Gastrocnemius medialis (tissue), 4 donors: ENCODE data around the gene AGFG2. TPM values are rescaled to one million over a fixed set of nuclear protein-coding genes. Genes with fewer than 3 reads are reported as not detected.
A peak's percentile ranks its signal among the peaks of the same experiment; 100 is the strongest.

ENCODE experiments used
- ATAC-seq, 2 donors: fragments of 150-250 bp; one replicate each; pipeline ENCODE4 v1.9.1; 2016
- DNase-seq, 2 donors: peaks; one replicate each; pipeline ENCODE4 v3.0.0-alpha.2; 2019
- H3K27ac ChIP-seq, 4 donors: fragments of 200-600 bp; sonication (generic); 1 replicate in 1 of 4; 2 replicates in 3 of 4; pipeline ENCODE4 v1.5.1; 2016 to 2018; ENCODE audit warnings: mild to moderate bottlenecking in 2 of 4, moderate library complexity in 1 of 4
- H3K27me3 ChIP-seq, 3 donors: fragments of 200-600 bp; sonication (generic) in 2 of 3; 1 replicate in 1 of 3; 2 replicates in 2 of 3; pipeline versions ENCODE4 v1.5.1 to v1.6.0; 2016 to 2019; ENCODE audit warnings: mild to moderate bottlenecking in 1 of 3, moderate library complexity in 1 of 3
- H3K36me3 ChIP-seq, 2 donors: fragments of 200-600 bp; sonication (generic) in 1 of 2; one replicate each; pipeline ENCODE4 v1.5.1; 2017 to 2018
- H3K4me1 ChIP-seq, 2 donors: fragments of 200-600 bp; sonication (generic) in 1 of 2; one replicate each; pipeline ENCODE4 v1.5.1; 2016 to 2017; ENCODE audit warnings: mild to moderate bottlenecking in 2 of 2
- H3K4me3 ChIP-seq, 4 donors: fragments of 200-600 bp; sonication (generic) in 3 of 4; 1 replicate in 1 of 4; 2 replicates in 3 of 4; pipeline ENCODE4 v1.5.1; 2016 to 2019; ENCODE audit warnings: mild to moderate bottlenecking in 2 of 4
- H3K9me3 ChIP-seq, 3 donors: fragments of 200-600 bp; sonication (generic) in 2 of 3; 1 replicate in 1 of 3; 2 replicates in 2 of 3; pipeline ENCODE4 v1.5.1; 2016 to 2019
- CTCF ChIP-seq, 5 experiments: fragments of 450-650 bp in 3 of 5; fragments of 200-600 bp in 2 of 5; sonication (generic) in 2 of 5; IDR thresholded peaks in 4 of 5; conservative IDR thresholded peaks in 1 of 5; 1 replicate in 4 of 5; 2 replicates in 1 of 5; pipeline ENCODE4 v1.5.1; 2016 to 2019; ENCODE audit warnings: antibody characterized with exemption in 5 of 5, mild to moderate bottlenecking in 3 of 5, moderate library complexity in 3 of 5
- POLR2A ChIP-seq, 2 donors: fragments of 450-650 bp; IDR thresholded peaks; one replicate each; pipeline ENCODE4 v1.6.1; 2017; ENCODE audit warnings: antibody characterized with exemption in 2 of 2, mild to moderate bottlenecking in 2 of 2, moderate library complexity in 2 of 2
- in situ Hi-C, 4 donors: fragments of 200-750 bp; cut with MboI; loops; one replicate each; pipeline versions ENCODE4 v1.15.0 to v1.8.0; 2017; ENCODE audit warnings: low sequenced_read_pairs in 4 of 4
- intact Hi-C: fragments of 100-400 bp; cut with DNase I; formaldehyde crosslinking; loops from one replicate; pipeline ENCODE4 v1.15.1; 2023; ENCODE audit warnings: low total_unique reads
- total RNA-seq, 4 donors: library from RNA; depleted of rRNA; stranded (reverse); fragments of >200 nt; gene quantifications; one replicate each; pipeline versions ENCODE4 v1.1.0 to v1.2.3, GENCODE V29; 2016

Gene AGFG2
- 10 to 100 TPM; 10.7 to 16.4 (median 13.5) TPM for total RNA-seq

- Histone ChIP-seq H3K9me3 (no peaks in the 10 kb centered on the region), H3K4me1 (peaks cover 8 to 20% of the 10 kb centered on the region in 2 donors), H3K4me3 (peak within 1 kb of the TSS; percentile 74 to 97 (median 82)), H3K36me3 (no peaks in the 10 kb centered on the region), H3K27me3 (no peaks in the 10 kb centered on the region), H3K27ac (peak within 1 kb of the TSS; percentile 60 to 85 (median 80))
- in situ Hi-C loops (no loop called here), intact Hi-C loops (loop anchor here (1.0 to 2.0 kb wide), 4 partner anchors 47 to 134 kb away; partner anchors contain the start of genes FBXO24, GNB2, LRCH4 and MEPCE)
- DNase-seq (peak; percentile 100), ATAC-seq (peak; percentile 98)
- TF ChIP-seq POLR2A (IDR thresholded peaks at IDR 0.05) = peak; percentile 39 to 53
- no peak for TF ChIP-seq CTCF (IDR thresholded peaks at IDR 0.05 in 4 of 5, conservative IDR thresholded peaks at IDR 0.05 in 1 of 5)
Measured at GRCh38 chr7:100538654-100539435, at the start of gene AGFG2. TSS of gene AGFG2 (plus strand) at chr7:100539203. CDS start at chr7:100539347, 144 bp downstream.

DNA sequence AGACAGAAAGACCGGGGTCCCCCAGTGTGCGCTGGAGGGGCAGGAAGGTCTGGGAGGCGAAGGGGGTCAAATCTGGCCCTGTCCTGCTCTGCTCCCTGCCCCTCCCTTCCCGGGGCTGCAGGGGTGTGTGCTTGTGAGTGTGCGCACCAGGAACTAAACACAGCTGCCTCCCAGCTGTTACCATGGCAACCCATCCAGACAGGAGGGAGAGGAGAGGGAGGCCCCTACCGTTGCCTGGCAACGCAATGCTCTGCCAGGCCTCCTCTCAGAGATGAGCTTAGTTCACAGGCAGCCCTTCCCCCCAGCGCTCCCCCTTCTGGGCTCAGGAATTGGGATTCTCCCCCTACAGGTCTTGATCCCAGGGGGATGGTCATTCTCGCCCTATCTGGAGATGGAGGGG, 49.2 kb upstream of the AGFG2 start:
- H3K27me3 ChIP-seq = peaks cover 0 to 15% (median 0%) of the 10 kb centered on the region in 3 donors
- H3K4me1 ChIP-seq = no peaks in the 10 kb centered on the region
- TF ChIP-seq CTCF (IDR thresholded peaks at IDR 0.05 in 4 of 5, conservative IDR thresholded peaks at IDR 0.05 in 1 of 5) (no peak), POLR2A (IDR thresholded peaks at IDR 0.05) (no peak)
- ATAC-seq = no peak
- H3K27ac ChIP-seq = no peak overlapping the region
- no peak for DNase-seq
- intact Hi-C loops (no loop called here), in situ Hi-C loops (no loop called here)
- H3K4me3 ChIP-seq = no peak overlapping the region
- H3K9me3 ChIP-seq = no peaks in the 10 kb centered on the region
- H3K36me3 ChIP-seq = no peaks in the 10 kb centered on the region

GRCh38 chr7:100490483-100491191, 48.4 kb upstream of the AGFG2 start:
- in situ Hi-C loops = no loop called here
- Histone ChIP-seq H3K4me3 (no peak overlapping the region), H3K27me3 (peaks cover 0 to 15% (median 0%) of the 10 kb centered on the region in 3 donors), H3K27ac (no peak overlapping the region), H3K4me1 (no peaks in the 10 kb centered on the region), H3K36me3 (no peaks in the 10 kb centered on the region), H3K9me3 (no peaks in the 10 kb centered on the region)
- intact Hi-C loops = no loop called here
- no peak for ATAC-seq
- no peak for DNase-seq
- no peak for TF ChIP-seq CTCF (IDR thresholded peaks at IDR 0.05 in 4 of 5, conservative IDR thresholded peaks at IDR 0.05 in 1 of 5)
- no peak for TF ChIP-seq POLR2A (IDR thresholded peaks at IDR 0.05)

- no peak overlapping the region for H3K4me3 ChIP-seq
- H3K27ac ChIP-seq = no peak overlapping the region
- ATAC-seq (no peak), DNase-seq (no peak)
- TF ChIP-seq POLR2A (IDR thresholded peaks at IDR 0.05) (no peak), CTCF (IDR thresholded peaks at IDR 0.05 in 4 of 5, conservative IDR thresholded peaks at IDR 0.05 in 1 of 5) (no peak)
- H3K27me3 ChIP-seq = peaks cover 0 to 15% (median 0%) of the 10 kb centered on the region in 3 donors
- in situ Hi-C loops (no loop called here), intact Hi-C loops (no loop called here)
- no peaks in the 10 kb centered on the region for H3K9me3 ChIP-seq
- no peaks in the 10 kb centered on the region for H3K4me1 ChIP-seq
- H3K36me3 ChIP-seq = no peaks in the 10 kb centered on the region
Measured at GRCh38 chr7:100491192-100491578, 47.8 kb upstream of the AGFG2 start.
